Neural crest cell (in vitro differentiated cells): ENCODE results near the gene ST7L. TPM values are rescaled to one million over a fixed set of nuclear protein-coding genes. Genes with fewer than 3 reads are reported as not detected.

ENCODE experiments used
- DNase-seq: peaks from one replicate; pipeline ENCODE4 v3.0.0; 2021; ENCODE audit warnings: low read depth, mixed read lengths, low spot score
- H3K27ac Mint-ChIP-seq: one replicate; pipeline ENCODE4 v1.8.0; 2021; ENCODE audit warnings: mild to moderate bottlenecking, mixed read lengths; ENCODE audit not compliant: unreplicated experiment
- H3K27me3 Mint-ChIP-seq: 2 replicates; pipeline ENCODE4 v1.8.0; 2021; ENCODE audit warnings: low read depth, mild to moderate bottlenecking, mixed read lengths
- H3K36me3 Mint-ChIP-seq: 2 replicates; pipeline ENCODE4 v1.8.0; 2021; ENCODE audit warnings: low read depth, mild to moderate bottlenecking, mixed read lengths
- H3K4me1 Mint-ChIP-seq: 2 replicates; pipeline ENCODE4 v1.8.0; 2021; ENCODE audit warnings: mixed read lengths
- H3K4me3 Mint-ChIP-seq: one replicate; pipeline ENCODE4 v1.8.0; 2021; ENCODE audit warnings: mild to moderate bottlenecking, mixed read lengths
- H3K9me3 Mint-ChIP-seq: 2 replicates; pipeline ENCODE4 v1.8.0; 2021; ENCODE audit warnings: mixed read lengths
- CTCF ChIP-seq: fragments of 200-600 bp; sonication (generic); conservative IDR thresholded peaks from 2 replicates; pipeline ENCODE4 v1.5.0; 2021; ENCODE audit warnings: antibody characterized with exemption, mild to moderate bottlenecking
- total RNA-seq: library from RNA; stranded (reverse); gene quantifications from 2 replicates; pipeline ENCODE4 v1.2.1, GENCODE V29; 2021

The ST7L gene
- total RNA-seq, 1 donor from 2014 or later, result 20.4 TPM

- Mint-ChIP-seq H3K4me3 (peak overlapping the region; percentile 70), H3K9me3 (no peaks in the 10 kb centered on the region), H3K27ac (no peak overlapping the region), H3K36me3 (no peaks in the 10 kb centered on the region), H3K4me1 (no peaks in the 10 kb centered on the region), H3K27me3 (peaks cover 76% of the 10 kb centered on the region)
- no peak for TF ChIP-seq CTCF
- DNase-seq, result no peak
These were observed 109.2 kb downstream of the ST7L start for GRCh38 chr1:112509660-112510178.

- Mint-ChIP-seq H3K4me1 (no peaks in the 10 kb centered on the region), H3K36me3 (no peaks in the 10 kb centered on the region), H3K9me3 (no peaks in the 10 kb centered on the region), H3K4me3 (peak overlapping the region; percentile 70), H3K27ac (no peak overlapping the region), H3K27me3 (peaks cover 82% of the 10 kb centered on the region)
- no peak for DNase-seq
- TF ChIP-seq CTCF, result no peak
These were observed 109.8 kb downstream of the ST7L start for GRCh38 chr1:112509005-112509659.

DNA sequence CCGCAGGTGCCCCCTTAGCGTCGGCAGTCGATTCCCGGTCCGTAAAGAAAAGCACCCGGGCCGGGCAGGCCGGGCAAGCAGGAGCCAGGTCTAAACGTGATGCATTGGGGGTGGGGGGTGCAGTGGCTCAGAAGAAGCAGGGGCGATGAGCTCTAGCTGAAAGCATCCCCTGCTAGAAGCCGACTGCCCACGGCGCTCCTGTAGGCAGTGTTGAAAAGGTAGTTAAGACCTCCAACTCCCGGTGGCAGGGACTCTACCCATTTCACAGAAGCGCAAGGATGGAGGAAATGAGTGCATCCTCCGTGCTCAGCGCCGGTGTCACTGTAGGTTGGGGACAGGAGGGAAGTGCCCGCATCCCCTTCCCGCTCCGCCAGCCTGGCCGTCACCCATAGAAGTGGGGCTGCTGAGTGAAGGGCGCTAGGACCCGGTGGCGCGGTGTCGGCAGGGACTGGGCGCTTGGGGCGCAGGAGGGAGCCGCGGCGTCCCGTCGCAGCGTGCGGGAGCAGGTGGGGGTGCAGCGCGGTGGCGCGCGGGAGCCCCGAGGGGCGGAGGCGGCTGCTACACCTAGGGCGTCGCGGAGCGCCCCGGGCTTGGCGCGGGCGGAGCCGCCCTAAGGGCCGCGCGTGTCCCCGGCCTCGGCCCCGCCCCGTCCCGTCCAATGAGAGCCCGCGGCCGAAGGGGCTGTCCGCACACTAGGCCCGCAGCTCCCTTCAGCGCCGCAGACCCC is 110.5 kb downstream of the ST7L start, which contains the start of gene WNT2B:
TSS of gene WNT2B (plus strand) at position 688 of the 727 bp plus-strand sequence. CDS start 298 bp downstream, outside the sequence.
- Mint-ChIP-seq H3K4me3 (peak within 1 kb of the TSS; percentile 70), H3K9me3 (no peaks in the 10 kb centered on the region), H3K27me3 (peaks cover 87% of the 10 kb centered on the region), H3K4me1 (no peaks in the 10 kb centered on the region), H3K36me3 (no peaks in the 10 kb centered on the region), H3K27ac (no peak within 1 kb of the TSS)
- no peak for TF ChIP-seq CTCF
- peak; percentile 15 for DNase-seq

- TF ChIP-seq CTCF, result no peak
- H3K27me3 Mint-ChIP-seq, result peaks cover 92% of the 10 kb centered on the region
- H3K4me1 Mint-ChIP-seq, result no peaks in the 10 kb centered on the region
- H3K9me3 Mint-ChIP-seq, result no peaks in the 10 kb centered on the region
- H3K27ac Mint-ChIP-seq, result no peak overlapping the region
- H3K36me3 Mint-ChIP-seq, result no peaks in the 10 kb centered on the region
- peak overlapping the region; percentile 58 for H3K4me3 Mint-ChIP-seq
- DNase-seq, result no peak
These were observed 111.0 kb downstream of the ST7L start for GRCh38 chr1:112507921-112508277.

DNA sequence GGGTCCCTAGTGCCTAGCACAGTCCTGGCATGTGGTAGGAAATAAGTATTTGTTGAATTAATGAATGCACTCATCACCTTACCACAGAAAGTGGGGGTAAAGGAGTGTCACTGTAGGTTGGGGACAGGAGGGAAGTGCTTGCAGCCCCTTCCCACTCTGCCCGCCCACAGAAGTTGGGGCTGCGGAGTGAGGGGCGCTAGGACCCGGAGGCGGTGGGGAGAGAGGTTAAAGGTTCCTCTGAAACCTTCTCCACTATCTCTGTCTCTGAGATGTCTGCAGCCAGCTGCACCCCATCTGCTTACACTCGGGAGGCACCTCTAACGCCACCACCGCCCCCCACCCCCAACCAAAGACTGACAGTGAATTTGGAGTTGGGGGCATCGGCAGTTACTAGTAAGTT is 111.6 kb downstream of the ST7L start:
- Mint-ChIP-seq H3K36me3 (no peaks in the 10 kb centered on the region), H3K4me1 (peaks cover 5% of the 10 kb centered on the region), H3K27me3 (peaks cover 93% of the 10 kb centered on the region), H3K4me3 (no peak overlapping the region), H3K27ac (no peak overlapping the region), H3K9me3 (no peaks in the 10 kb centered on the region)
- no peak for DNase-seq
- no peak for TF ChIP-seq CTCF
